ENCODE measurements around the gene DCP1A. TPM values are rescaled to one million over a fixed set of nuclear protein-coding genes. Genes with fewer than 3 reads are reported as not detected.

Gene DCP1A
- total and polyA plus RNA-seq, 9 of the 15 experiments (the other 6 are each of a cell fraction or from before 2014, with no cell fraction given) = 6.6 to 33.7 (median 13.3) TPM

DNA sequence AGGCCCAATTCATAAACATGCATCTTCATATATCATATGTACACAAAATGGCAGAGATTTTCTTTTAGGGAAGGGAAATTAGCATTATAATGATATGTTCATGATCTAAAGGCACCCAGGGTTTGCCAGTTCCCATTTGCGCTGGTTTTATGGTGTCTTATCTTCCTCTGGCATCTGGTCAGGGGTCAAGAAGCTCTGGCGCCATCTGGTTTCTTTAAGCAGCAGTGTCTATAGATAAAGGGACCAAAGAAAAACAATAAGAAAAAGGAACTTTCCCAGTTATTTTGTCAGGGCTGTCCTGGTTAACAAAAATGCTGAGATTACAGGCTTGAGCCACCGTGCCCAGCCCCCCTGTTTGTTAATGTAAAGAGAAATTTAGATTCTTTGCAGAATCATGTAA is 3.3 kb upstream of the DCP1A start (continued):
- TF ChIP-seq CTCFL (IDR thresholded peaks at IDR 0.05; ENCODE audit: borderline replicate concordance, insufficient read depth, low read depth, low read length, poor library complexity, severe bottlenecking) (no peak), TCF3 (CRISPR knock-in tag; IDR thresholded peaks at IDR 0.05) (peak; percentile 94), CXXC5 (CRISPR knock-in tag; IDR thresholded peaks at IDR 0.05) (0 out of 2 replicates have a peak, but pooled peaks have one; percentile 49), ZSCAN29 (IDR thresholded peaks at IDR 0.05) (no peak), MAFG (tag; conservative IDR thresholded peaks at IDR 0.05) (no peak), ZNF3 (CRISPR knock-in tag; IDR thresholded peaks at IDR 0.05) (no peak), ZFP36 (IDR thresholded peaks at IDR 0.05; ENCODE audit: low read depth, low read length, partially characterized antibody) (no peak), ZNF224 (CRISPR knock-in tag; IDR thresholded peaks at IDR 0.05) (no peak), FIP1L1 (IDR thresholded peaks at IDR 0.05; ENCODE audit: low read depth, low read length, poor library complexity, severe bottlenecking) (no peak), GATAD2A (IDR thresholded peaks at IDR 0.05) (no peak), NFYB (IDR thresholded peaks at IDR 0.05; ENCODE audit: extremely low read depth, insufficient read length) (no peak), ZC3H4 (CRISPR knock-in tag; IDR thresholded peaks at IDR 0.05; ENCODE audit: borderline replicate concordance) (no peak), CEBPG (CRISPR knock-in tag; IDR thresholded peaks at IDR 0.05) (no peak), CEBPG (tag; conservative IDR thresholded peaks at IDR 0.05 in 1 of 2, IDR thresholded peaks at IDR 0.05 in 1 of 2) (no peak), HDAC1 (IDR thresholded peaks at IDR 0.05) (0 out of 4 replicates have a peak, but pooled peaks of 1 of the 2 experiments have one; percentile 23), PATZ1 (CRISPR knock-in tag; IDR thresholded peaks at IDR 0.05; ENCODE audit: borderline replicate concordance) (no peak), ZNF584 (CRISPR knock-in tag; IDR thresholded peaks at IDR 0.05; ENCODE audit: low read depth) (no peak), TCF7L2 (IDR thresholded peaks at IDR 0.05; ENCODE audit: low read depth, low read length) (no peak), ZNF644 (tag; IDR thresholded peaks at IDR 0.05; ENCODE audit: low read depth) (peak; percentile 64; the same call in 1 of the 2 replicates), EP300 (IDR thresholded peaks at IDR 0.05; ENCODE audit: low read length) (peak; percentile 91)
- TF ChIP-seq, protein P1, sequence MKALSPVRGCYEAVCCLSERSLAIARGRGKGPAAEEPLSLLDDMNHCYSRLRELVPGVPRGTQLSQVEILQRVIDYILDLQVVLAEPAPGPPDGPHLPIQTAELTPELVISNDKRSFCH (CRISPR knock-in tag; IDR thresholded peaks at IDR 0.05) = no peak
- TF ChIP-seq, protein P1 (tag; IDR thresholded peaks at IDR 0.05) = no peak
- TF ChIP-seq, protein P2, sequence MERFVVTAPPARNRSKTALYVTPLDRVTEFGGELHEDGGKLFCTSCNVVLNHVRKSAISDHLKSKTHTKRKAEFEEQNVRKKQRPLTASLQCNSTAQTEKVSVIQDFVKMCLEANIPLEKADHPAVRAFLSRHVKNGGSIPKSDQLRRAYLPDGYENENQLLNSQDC (CRISPR knock-in tag; IDR thresholded peaks at IDR 0.05) = no peak

Measured in K562 (cell line).